CD4-positive, CD25-positive, alpha-beta regulatory T cell (primary cell): ENCODE results near the gene C6orf132. TPM values are rescaled to one million over a fixed set of nuclear protein-coding genes. Genes with fewer than 3 reads are reported as not detected.

Experiments
- ATAC-seq, 2 donors: fragments of 150-1000 bp; cut with Tn5 transposase; one replicate each; pipeline ENCODE4 v1.10.0; 2021; ENCODE audit warnings: low read depth in 2 of 2, moderate number of reproducible peaks in 2 of 2, moderate library complexity in 1 of 2
- DNase-seq, 3 donors: peaks; one replicate each; pipeline versions ENCODE4 v3.0.0 to v3.0.0-alpha.2; 2012 to 2022; ENCODE audit warnings: mixed read lengths in 1 of 3
- H3K27ac ChIP-seq: one replicate; pipeline ENCODE4 v1.7.0; 2013; ENCODE audit warnings: mild to moderate bottlenecking, low read length; ENCODE audit not compliant: insufficient read depth, poor library complexity, severe bottlenecking
- H3K27me3 ChIP-seq: one replicate; pipeline ENCODE4 v1.7.0; 2013; ENCODE audit warnings: low read length; ENCODE audit not compliant: control insufficient read depth, insufficient read depth
- H3K36me3 ChIP-seq: one replicate; pipeline ENCODE4 v1.7.0; 2013; ENCODE audit warnings: mild to moderate bottlenecking, low read length, moderate library complexity; ENCODE audit not compliant: control insufficient read depth, insufficient read depth
- H3K4me1 ChIP-seq: 2 replicates; pipeline ENCODE4 v1.7.0; 2013; ENCODE audit warnings: mild to moderate bottlenecking, low read length; ENCODE audit not compliant: insufficient read depth, control insufficient read depth, poor library complexity, severe bottlenecking
- H3K4me3 ChIP-seq: one replicate; pipeline ENCODE4 v1.7.0; 2013; ENCODE audit warnings: low read depth, mild to moderate bottlenecking, low read length, moderate library complexity
- H3K9me3 ChIP-seq, 2 experiments: 1 replicate in 1 of 2; 2 replicates in 1 of 2; pipeline ENCODE4 v1.7.0; 2013; ENCODE audit warnings: low read length in 2 of 2, mild to moderate bottlenecking in 1 of 2, moderate library complexity in 1 of 2; ENCODE audit not compliant: control insufficient read depth in 2 of 2
- H3K27ac Mint-ChIP-seq, 3 donors: one replicate each; pipeline ENCODE4 v1.8.0; 2020 to 2022; ENCODE audit warnings: mild to moderate bottlenecking in 3 of 3, mixed read lengths in 3 of 3, moderate library complexity in 2 of 3
- H3K27me3 Mint-ChIP-seq: one replicate; pipeline ENCODE4 v1.8.0; 2022; ENCODE audit warnings: mild to moderate bottlenecking, mixed read lengths
- H3K36me3 Mint-ChIP-seq: one replicate; pipeline ENCODE4 v1.8.0; 2020; ENCODE audit warnings: mixed read lengths
- H3K4me1 Mint-ChIP-seq, 4 donors: one replicate each; pipeline ENCODE4 v1.8.0; 2020 to 2022; ENCODE audit warnings: mixed read lengths in 4 of 4, mild to moderate bottlenecking in 1 of 4
- H3K4me3 Mint-ChIP-seq, 4 donors: one replicate each; pipeline ENCODE4 v1.8.0; 2020 to 2022; ENCODE audit warnings: mild to moderate bottlenecking in 4 of 4, mixed read lengths in 4 of 4, moderate library complexity in 3 of 4
- H3K9me3 Mint-ChIP-seq, 7 donors: one replicate each; pipeline ENCODE4 v1.8.0; 2020 to 2022; ENCODE audit warnings: mixed read lengths in 7 of 7, mild to moderate bottlenecking in 3 of 7, moderate library complexity in 2 of 7
- polyA plus RNA-seq, 4 donors: library from polyadenylated mRNA; unstranded; fragments of 300-500 nt; fragmentation: Illumina TruSeq; gene quantifications; one replicate each; pipeline ENCODE4 v1.2.3, GENCODE V29; 2021
- total RNA-seq: library from RNA; stranded (reverse); gene quantifications from one replicate; pipeline ENCODE4 v1.2.3, GENCODE V29; 2022

Gene C6orf132
- total and polyA plus RNA-seq, 5 donors from 2014 or later = 0.05 TPM; not detected in 4

GRCh38 chr6:42075159-42075838, 67.1 kb downstream of the C6orf132 start:
- ATAC-seq (no peak), DNase-seq (peak; percentile 13 to 39 (median 23))
- Histone ChIP-seq H3K4me1 (no peaks in the 10 kb centered on the region), H3K9me3 (no peaks in the 10 kb centered on the region), H3K27ac (no peak overlapping the region), H3K27me3 (no peaks in the 10 kb centered on the region), H3K4me3 (no peak overlapping the region), H3K36me3 (peaks cover 75% of the 10 kb centered on the region)
- H3K9me3 Mint-ChIP-seq = no peaks in the 10 kb centered on the region
- H3K27me3 Mint-ChIP-seq = no peaks in the 10 kb centered on the region
- peaks cover 0 to 11% (median 7%) of the 10 kb centered on the region in 4 donors for H3K4me1 Mint-ChIP-seq
- no peak overlapping the region for H3K4me3 Mint-ChIP-seq
- H3K36me3 Mint-ChIP-seq = peaks cover 38% of the 10 kb centered on the region
- no peak overlapping the region for H3K27ac Mint-ChIP-seq

- DNase-seq = no peak
- peaks cover 80% of the 10 kb centered on the region for H3K36me3 ChIP-seq
- ATAC-seq = no peak
- no peaks in the 10 kb centered on the region for H3K27me3 ChIP-seq
- Mint-ChIP-seq H3K9me3 (no peaks in the 10 kb centered on the region), H3K36me3 (peaks cover 29% of the 10 kb centered on the region), H3K4me1 (peaks cover 0 to 11% (median 7%) of the 10 kb centered on the region in 4 donors), H3K27ac (peak overlapping the region in 1 of 3 donors; percentile 59), H3K4me3 (no peak overlapping the region), H3K27me3 (no peaks in the 10 kb centered on the region)
- H3K4me3 ChIP-seq = no peak overlapping the region
- no peaks in the 10 kb centered on the region for H3K9me3 ChIP-seq
- H3K4me1 ChIP-seq = no peaks in the 10 kb centered on the region
- H3K27ac ChIP-seq = no peak overlapping the region
Measured at GRCh38 chr6:42073287-42073686, 69.1 kb downstream of the C6orf132 start.

GRCh38 chr6:42071881-42072583, 70.4 kb downstream of the C6orf132 start:
- H3K4me3 ChIP-seq = no peak overlapping the region
- H3K9me3 ChIP-seq = no peaks in the 10 kb centered on the region
- no peaks in the 10 kb centered on the region for H3K9me3 Mint-ChIP-seq
- peaks cover 80% of the 10 kb centered on the region for H3K36me3 ChIP-seq
- no peak for DNase-seq
- peaks cover 0 to 11% (median 7%) of the 10 kb centered on the region in 4 donors for H3K4me1 Mint-ChIP-seq
- H3K27me3 ChIP-seq = no peaks in the 10 kb centered on the region
- ATAC-seq = no peak
- H3K4me1 ChIP-seq = no peaks in the 10 kb centered on the region
- H3K27ac Mint-ChIP-seq = peak overlapping the region in 2 of 3 donors; percentile 20 to 27
- H3K4me3 Mint-ChIP-seq = no peak overlapping the region
- H3K36me3 Mint-ChIP-seq = peaks cover 22% of the 10 kb centered on the region
- H3K27ac ChIP-seq = no peak overlapping the region
- H3K27me3 Mint-ChIP-seq = no peaks in the 10 kb centered on the region

- Histone ChIP-seq H3K36me3 (peaks cover 83% of the 10 kb centered on the region), H3K4me1 (no peaks in the 10 kb centered on the region), H3K27ac (no peak overlapping the region), H3K9me3 (no peaks in the 10 kb centered on the region), H3K27me3 (no peaks in the 10 kb centered on the region), H3K4me3 (no peak overlapping the region)
- ATAC-seq (no peak), DNase-seq (no peak)
- H3K27ac Mint-ChIP-seq = no peak overlapping the region
- peaks cover 0 to 5% (median 3%) of the 10 kb centered on the region in 4 donors for H3K4me1 Mint-ChIP-seq
- H3K27me3 Mint-ChIP-seq = no peaks in the 10 kb centered on the region
- H3K4me3 Mint-ChIP-seq = no peak overlapping the region
- peaks cover 20% of the 10 kb centered on the region for H3K36me3 Mint-ChIP-seq
- no peaks in the 10 kb centered on the region for H3K9me3 Mint-ChIP-seq
Measured at GRCh38 chr6:42068872-42069522, 73.4 kb downstream of the C6orf132 start.

GRCh38 chr6:42068173-42068572, 74.2 kb downstream of the C6orf132 start:
- H3K27me3 Mint-ChIP-seq = no peaks in the 10 kb centered on the region
- H3K9me3 Mint-ChIP-seq = no peaks in the 10 kb centered on the region
- ATAC-seq = no peak

GRCh38 chr6:42066156-42066675, 76.2 kb downstream of the C6orf132 start:
- H3K27me3 Mint-ChIP-seq = no peaks in the 10 kb centered on the region
- ATAC-seq = no peak

More at GRCh38 chr6:42068173-42068572, 74.2 kb downstream of the C6orf132 start:
- Mint-ChIP-seq H3K27ac (no peak overlapping the region), H3K36me3 (peaks cover 23% of the 10 kb centered on the region), H3K4me1 (peaks cover 0 to 3% (median 2%) of the 10 kb centered on the region in 4 donors), H3K4me3 (no peak overlapping the region)
- DNase-seq = no peak
- no peaks in the 10 kb centered on the region for H3K4me1 ChIP-seq
- no peak overlapping the region for H3K27ac ChIP-seq
- H3K4me3 ChIP-seq = no peak overlapping the region
- H3K36me3 ChIP-seq = peaks cover 83% of the 10 kb centered on the region
- no peaks in the 10 kb centered on the region for H3K9me3 ChIP-seq
- no peaks in the 10 kb centered on the region for H3K27me3 ChIP-seq

GRCh38 chr6:42059743-42060142, 82.7 kb downstream of the C6orf132 start:
- Mint-ChIP-seq H3K36me3 (peaks cover 47% of the 10 kb centered on the region), H3K4me3 (no peak overlapping the region), H3K4me1 (peaks cover 6 to 14% (median 10%) of the 10 kb centered on the region in 4 donors), H3K27me3 (no peaks in the 10 kb centered on the region), H3K27ac (peak overlapping the region in 1 of 3 donors; percentile 48), H3K9me3 (no peaks in the 10 kb centered on the region)
- Histone ChIP-seq H3K27me3 (no peaks in the 10 kb centered on the region), H3K9me3 (no peaks in the 10 kb centered on the region), H3K36me3 (peaks cover 82% of the 10 kb centered on the region), H3K4me3 (no peak overlapping the region), H3K27ac (no peak overlapping the region), H3K4me1 (no peaks in the 10 kb centered on the region)
- DNase-seq = no peak
- no peak for ATAC-seq

More at GRCh38 chr6:42066156-42066675, 76.2 kb downstream of the C6orf132 start:
- Mint-ChIP-seq H3K4me1 (peaks cover 0 to 3% (median 1%) of the 10 kb centered on the region in 4 donors), H3K27ac (peak overlapping the region in 1 of 3 donors; percentile 65), H3K4me3 (no peak overlapping the region), H3K9me3 (no peaks in the 10 kb centered on the region), H3K36me3 (peaks cover 12% of the 10 kb centered on the region)
- H3K4me1 ChIP-seq = no peaks in the 10 kb centered on the region
- no peaks in the 10 kb centered on the region for H3K9me3 ChIP-seq
- peaks cover 81% of the 10 kb centered on the region for H3K36me3 ChIP-seq
- no peak for DNase-seq
- no peak overlapping the region for H3K4me3 ChIP-seq
- no peak overlapping the region for H3K27ac ChIP-seq
- H3K27me3 ChIP-seq = no peaks in the 10 kb centered on the region
